HCT116 (cell line): ENCODE results near the gene NRROS. TPM values are rescaled to one million over a fixed set of nuclear protein-coding genes. Genes with fewer than 3 reads are reported as not detected.

Source experiments
- ATAC-seq: fragments of 200-7000 bp; cut with Tn5 transposase; 2 replicates; pipeline ENCODE4 v1.9.1; 2020; ENCODE audit warnings: mild to moderate bottlenecking, moderate library complexity
- BruUV-seq: library from RNA; stranded (reverse); fragments of 400-500 nt; replicated peaks from 2 replicates; lab custom pipeline; 2021; lab: Mats Ljungman, UMichigan
- CTCF ChIA-PET: fragments of 300-600 bp; sonication (Branson Sonifier 250); formaldehyde crosslinking; loops from one replicate; lab custom pipeline; 2021; ENCODE audit warnings: antibody characterized with exemption; lab: Charles Lee
- POLR2A ChIA-PET: fragments of 300-600, 350-600 bp; sonication (Branson Sonifier 250); formaldehyde crosslinking; loops from one replicate; lab custom pipeline; 2021; ENCODE audit warnings: antibody characterized with exemption; lab: Charles Lee
- RAD21 ChIA-PET, 2 experiments: fragments of 300-600 bp; sonication (Branson Sonifier 250); formaldehyde crosslinking; loops; one replicate each; lab custom pipeline; 2023; ENCODE audit warnings: low total read pairs in 2 of 2; ENCODE audit not compliant: uncharacterized antibody in 2 of 2, unreplicated experiment in 2 of 2, low non-redundant PET in 1 of 2; lab: Charles Lee
- DNase-seq: peaks from one replicate; pipeline ENCODE4 v3.0.0-alpha.2; 2010; ENCODE audit warnings: low read depth, low spot score
- H2AFZ ChIP-seq: fragments of 200-600 bp; shearing (Covaris generic), sonication (generic); 2 replicates; pipeline ENCODE4 v1.6.1; 2017; ENCODE audit warnings: low read depth, mixed run types, mixed read lengths, antibody characterized with exemption, low read length; ENCODE audit not compliant: poor library complexity, severe bottlenecking
- H3K27ac ChIP-seq: 2 replicates; pipeline ENCODE4 v1.5.1; 2012; ENCODE audit warnings: low read depth, low read length
- H3K27me3 ChIP-seq: fragments of 200-600 bp; sonication (generic); 2 replicates; pipeline ENCODE4 v1.6.1; 2016; ENCODE audit warnings: mixed run types, low read length, mixed read lengths; ENCODE audit not compliant: insufficient read depth
- H3K36me3 ChIP-seq, 2 experiments: fragments of 200-500 bp in 1 of 2; fragments of 200-600 bp in 1 of 2; sonication (Bioruptor generic) in 1 of 2; sonication (generic) in 1 of 2; 2 replicates each; pipeline versions ENCODE4 v1.5.1 to v1.6.1; 2014 to 2016; ENCODE audit warnings: low read length in 2 of 2, inconsistent platforms in 1 of 2, mixed read lengths in 1 of 2, mixed run types in 1 of 2; ENCODE audit not compliant: insufficient read depth in 2 of 2, control insufficient read depth in 1 of 2
- H3K4me1 ChIP-seq, 2 experiments: fragments of 200-600 bp in 1 of 2; sonication (generic) in 1 of 2; 2 replicates each; pipeline versions ENCODE4 v1.5.1 to v1.6.1; 2012 to 2017; ENCODE audit warnings: low read length in 2 of 2, inconsistent platforms in 1 of 2, mild to moderate bottlenecking in 1 of 2, mixed read lengths in 1 of 2, mixed run types in 1 of 2, moderate library complexity in 1 of 2; ENCODE audit not compliant: insufficient read depth in 2 of 2, control insufficient read depth in 1 of 2
- H3K4me2 ChIP-seq: fragments of 200-600 bp; sonication (generic); 2 replicates; pipeline ENCODE4 v1.6.1; 2017; ENCODE audit warnings: mixed run types, low read length, mixed read lengths
- H3K4me3 ChIP-seq, 2 experiments: fragments of 200-600 bp in 1 of 2; sonication (generic) in 1 of 2; replicated peaks in 1 of 2; 2 replicates each; pipeline ENCODE4 v1.5.1; 2011 to 2016; ENCODE audit warnings: low read length in 2 of 2, control low read depth in 1 of 2, low read depth in 1 of 2, mild to moderate bottlenecking in 1 of 2, mixed read lengths in 1 of 2, mixed run types in 1 of 2
- H3K79me2 ChIP-seq: fragments of 200-600 bp; sonication (generic); 2 replicates; pipeline ENCODE4 v1.6.1; 2017; ENCODE audit warnings: mild to moderate bottlenecking, mixed run types, low read length, moderate library complexity, mixed read lengths; ENCODE audit not compliant: insufficient read depth
- H3K9ac ChIP-seq: fragments of 200-600 bp; sonication (generic); 2 replicates; pipeline ENCODE4 v1.6.1; 2016; ENCODE audit warnings: low read length, mixed read lengths
- H3K9me2 ChIP-seq: fragments of 200-600 bp; sonication (generic), shearing (Covaris generic); 2 replicates; pipeline ENCODE4 v1.6.1; 2017; ENCODE audit warnings: mixed run types, mild to moderate bottlenecking, moderate library complexity; ENCODE audit not compliant: insufficient read depth
- H3K9me3 ChIP-seq, 2 experiments: fragments of 200-500 bp in 1 of 2; fragments of 200-600 bp in 1 of 2; sonication (Bioruptor generic) in 1 of 2; sonication (generic) in 1 of 2; 2 replicates each; pipeline ENCODE4 v1.6.1; 2014 to 2017; ENCODE audit warnings: low read length in 2 of 2, mixed read lengths in 2 of 2, inconsistent platforms in 1 of 2, low read depth in 1 of 2, mild to moderate bottlenecking in 1 of 2, mixed run types in 1 of 2, moderate library complexity in 1 of 2; ENCODE audit not compliant: control insufficient read depth in 1 of 2, insufficient read depth in 1 of 2
- H4K20me1 ChIP-seq: fragments of 200-600 bp; sonication (generic), shearing (Covaris generic); 2 replicates; pipeline ENCODE4 v1.6.1; 2017; ENCODE audit warnings: mixed run types, mild to moderate bottlenecking, moderate library complexity; ENCODE audit not compliant: insufficient read depth
- ATF3 ChIP-seq: IDR thresholded peaks from 2 replicates; pipeline ENCODE4 v1.6.1; 2012
- CBX3 ChIP-seq: IDR thresholded peaks from 2 replicates; pipeline ENCODE4 v1.6.1; 2012; ENCODE audit warnings: low read depth
- CEBPB ChIP-seq: IDR thresholded peaks from 2 replicates; pipeline ENCODE4 v1.6.1; 2012; ENCODE audit warnings: low read depth
- EGR1 ChIP-seq: IDR thresholded peaks from 2 replicates; pipeline ENCODE4 v1.6.1; 2012; ENCODE audit warnings: low read depth
- ELF1 ChIP-seq: IDR thresholded peaks from 2 replicates; pipeline ENCODE4 v1.6.1; 2012; ENCODE audit warnings: low read depth, borderline replicate concordance
- EZH2 ChIP-seq: fragments of 200-600 bp; sonication (generic); IDR thresholded peaks from 2 replicates; pipeline ENCODE4 v1.6.1; 2017; ENCODE audit warnings: antibody characterized with exemption, mixed run types
- EZH2phosphoT487 ChIP-seq: fragments of 200-600 bp; IDR thresholded peaks from 2 replicates; pipeline ENCODE4 v1.6.1; 2018; ENCODE audit warnings: antibody characterized with exemption, borderline replicate concordance
- POLR2AphosphoS5 ChIP-seq: IDR thresholded peaks from 2 replicates; pipeline ENCODE4 v1.6.1; 2011; ENCODE audit warnings: mild to moderate bottlenecking, low read depth, low read length, moderate library complexity
- RAD21 ChIP-seq: IDR thresholded peaks from 2 replicates; pipeline ENCODE4 v1.6.1; 2012; ENCODE audit warnings: low read depth, mild to moderate bottlenecking
- SIN3A ChIP-seq: IDR thresholded peaks from 2 replicates; pipeline ENCODE4 v1.6.1; 2012; ENCODE audit warnings: low read depth
- SP1 ChIP-seq: IDR thresholded peaks from 2 replicates; pipeline ENCODE4 v1.6.1; 2012; ENCODE audit warnings: low read depth
- SRF ChIP-seq: IDR thresholded peaks from 2 replicates; pipeline ENCODE4 v1.6.1; 2012; ENCODE audit warnings: low read depth
- TCF7L2 ChIP-seq: IDR thresholded peaks from 2 replicates; pipeline ENCODE4 v1.7.0; 2011; ENCODE audit warnings: borderline replicate concordance, inconsistent platforms; ENCODE audit not compliant: insufficient read depth, insufficient read length; ENCODE audit errors: extremely low read depth
- YY1 ChIP-seq: IDR thresholded peaks from 2 replicates; pipeline ENCODE4 v1.6.1; 2011; ENCODE audit warnings: low read length, low read depth, moderate library complexity, mild to moderate bottlenecking; ENCODE audit not compliant: insufficient replicate concordance; ENCODE audit errors: extremely low read depth
- ZFX ChIP-seq: fragments of 450-650 bp; IDR thresholded peaks from 2 replicates; pipeline ENCODE4 v1.6.1; 2017
- ZNF274 ChIP-seq: fragments of 200-500 bp; sonication (Bioruptor generic); IDR thresholded peaks from 2 replicates; pipeline ENCODE4 v1.6.1; 2014; ENCODE audit warnings: mild to moderate bottlenecking, low read depth, low read length, inconsistent platforms
- intact Hi-C: fragments of 100-400 bp; cut with micrococcal nuclease; formaldehyde crosslinking; loops from 2 replicates; pipeline ENCODE4 v1.10.0; 2022
- total RNA-seq: library from RNA; stranded (reverse); gene quantifications from one replicate; pipeline ENCODE4 v1.2.1, GENCODE V29; 2021; ENCODE audit not compliant: unreplicated experiment
- TF ChIP-seq, protein P1 (sequence below), 3 experiments: fragments of 200-600 bp in 1 of 3; sonication (generic) in 1 of 3; IDR thresholded peaks in 2 of 3; conservative IDR thresholded peaks in 1 of 3; 2 replicates each; pipeline ENCODE4 v1.5.1; 2012 to 2017; ENCODE audit warnings: low read depth in 2 of 3, low read length in 2 of 3, antibody characterized with exemption in 1 of 3, borderline replicate concordance in 1 of 3, control low read depth in 1 of 3, mild to moderate bottlenecking in 1 of 3, mixed read lengths in 1 of 3, mixed run types in 1 of 3, moderate library complexity in 1 of 3; ENCODE audit not compliant: insufficient read depth in 1 of 3

The NRROS gene
- total RNA-seq, 1 experiment from 2014 or later, result 0.12 TPM

- intact Hi-C loops, result loop anchor here (10.0 kb wide), 1 partner anchor 582 kb away; no protein-coding TSS in a partner anchor
- no peaks in the 10 kb centered on the region for H3K27me3 ChIP-seq
- no peak for DNase-seq
- H2AFZ ChIP-seq, result no peak overlapping the region
- TF ChIP-seq CBX3, result no peak
- TF ChIP-seq POLR2AphosphoS5, result no peak
- TF ChIP-seq EGR1, result no peak
- TF ChIP-seq CEBPB, result no peak
- no peak for TF ChIP-seq ZFX
- no peak for TF ChIP-seq EZH2phosphoT487
- no peak for TF ChIP-seq ZNF274
- no peak for TF ChIP-seq YY1
- TF ChIP-seq TCF7L2, result no peak
- TF ChIP-seq EZH2, result no peak
- no peak for TF ChIP-seq SP1
- TF ChIP-seq RAD21, result no peak
- no peak for TF ChIP-seq SIN3A
- no peak for TF ChIP-seq SRF
- no peak for TF ChIP-seq ELF1
- TF ChIP-seq ATF3, result no peak
- TF ChIP-seq, protein P1, sequence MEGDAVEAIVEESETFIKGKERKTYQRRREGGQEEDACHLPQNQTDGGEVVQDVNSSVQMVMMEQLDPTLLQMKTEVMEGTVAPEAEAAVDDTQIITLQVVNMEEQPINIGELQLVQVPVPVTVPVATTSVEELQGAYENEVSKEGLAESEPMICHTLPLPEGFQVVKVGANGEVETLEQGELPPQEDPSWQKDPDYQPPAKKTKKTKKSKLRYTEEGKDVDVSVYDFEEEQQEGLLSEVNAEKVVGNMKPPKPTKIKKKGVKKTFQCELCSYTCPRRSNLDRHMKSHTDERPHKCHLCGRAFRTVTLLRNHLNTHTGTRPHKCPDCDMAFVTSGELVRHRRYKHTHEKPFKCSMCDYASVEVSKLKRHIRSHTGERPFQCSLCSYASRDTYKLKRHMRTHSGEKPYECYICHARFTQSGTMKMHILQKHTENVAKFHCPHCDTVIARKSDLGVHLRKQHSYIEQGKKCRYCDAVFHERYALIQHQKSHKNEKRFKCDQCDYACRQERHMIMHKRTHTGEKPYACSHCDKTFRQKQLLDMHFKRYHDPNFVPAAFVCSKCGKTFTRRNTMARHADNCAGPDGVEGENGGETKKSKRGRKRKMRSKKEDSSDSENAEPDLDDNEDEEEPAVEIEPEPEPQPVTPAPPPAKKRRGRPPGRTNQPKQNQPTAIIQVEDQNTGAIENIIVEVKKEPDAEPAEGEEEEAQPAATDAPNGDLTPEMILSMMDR (IDR thresholded peaks at IDR 0.05 in 2 of 3, conservative IDR thresholded peaks at IDR 0.05 in 1 of 3; ENCODE audit: borderline replicate concordance in 1 of 3, insufficient read depth in 1 of 3, low read depth in 2 of 3, low read length in 2 of 3), result no peak
- TF ChIP-seq, all 23 proteins: peak for 0
- Histone ChIP-seq H3K9ac (no peak overlapping the region), H3K4me2 (no peak overlapping the region), H3K27ac (no peak overlapping the region), H3K9me2 (no peaks in the 10 kb centered on the region), H3K4me1 (peaks cover 0 to 6% of the 10 kb centered on the region in 2 experiments; a peak in 1 of 4 replicates), H3K4me3 (no peak overlapping the region), H3K79me2 (no peaks in the 10 kb centered on the region), H4K20me1 (no peaks in the 10 kb centered on the region), H3K36me3 (no peaks in the 10 kb centered on the region), H3K9me3 (no peaks in the 10 kb centered on the region)
- ChIA-PET RAD21 (interaction anchor here in 1 of 2 experiments (0.7 kb wide), 1 partner anchor 82 kb away, joined by 4 read pairs; no protein-coding TSS in a partner anchor), POLR2A (no interaction called here), CTCF (no interaction called here)
- ATAC-seq, result no peak
- no TSS peak for BruUV-seq
Observed at GRCh38 chr3:196602673-196603072, 36.8 kb upstream of the NRROS start.
